ENCODE data around the gene EEFSEC.

EEFSEC gene

DNA sequence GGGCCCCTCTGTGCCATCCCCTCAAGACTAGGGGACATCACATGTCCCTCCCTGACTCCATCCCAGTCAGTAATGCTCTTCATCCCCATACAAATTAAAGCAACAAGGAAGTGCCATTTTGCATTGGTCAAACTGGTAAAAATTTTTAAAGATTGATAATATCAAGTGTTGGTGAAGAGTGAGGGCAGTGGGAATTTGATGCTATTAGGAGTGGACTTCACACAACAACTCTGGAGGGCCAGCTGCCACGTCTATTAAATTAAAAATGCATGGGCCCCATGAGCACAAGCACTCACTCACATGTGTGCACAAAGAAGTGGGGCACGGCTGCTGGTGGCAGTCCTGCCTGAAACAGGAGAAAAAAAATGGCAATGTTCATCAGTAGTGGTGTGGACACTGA is 265.6 kb downstream of the EEFSEC start:
- no peak for DNase-seq

DNA sequence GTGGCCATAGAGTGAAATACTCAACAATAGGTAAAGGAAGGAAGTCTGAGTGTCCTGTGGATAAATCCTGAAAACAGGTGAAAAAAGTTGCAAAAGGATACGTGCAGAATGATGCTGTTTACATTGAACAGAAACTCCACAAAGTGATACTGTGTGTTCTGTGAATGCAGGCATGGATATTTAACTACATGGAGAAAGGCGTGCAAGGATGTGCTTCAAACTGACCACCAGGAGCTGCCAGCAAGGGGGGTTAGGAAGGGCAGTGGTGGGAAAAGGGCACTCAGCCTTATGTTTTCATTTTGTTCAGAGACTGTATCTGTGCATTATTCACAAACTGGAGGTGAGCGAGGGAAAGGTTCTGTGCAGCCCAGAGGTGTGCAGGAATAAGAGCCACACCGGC is 266.0 kb downstream of the EEFSEC start:
- no peak for DNase-seq

DNA sequence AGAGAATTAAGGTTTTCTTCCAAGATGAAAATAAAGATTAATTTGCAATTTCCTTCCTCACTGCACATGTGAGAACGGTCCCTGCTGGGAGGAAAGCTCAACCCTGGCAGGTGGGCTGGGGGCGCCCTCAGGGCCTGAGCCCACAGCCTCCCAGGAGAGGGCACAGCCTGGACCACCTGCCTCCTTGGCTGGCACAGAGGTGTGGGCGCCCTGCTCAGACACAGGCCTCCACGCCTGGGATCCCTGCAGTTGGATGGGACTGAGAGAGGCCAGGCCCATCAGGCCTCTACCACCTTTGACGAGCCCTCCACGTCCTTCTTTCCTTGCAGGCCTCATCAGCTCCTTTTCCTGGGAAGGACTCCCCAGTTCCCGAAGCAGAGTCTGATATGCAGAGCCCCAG is 267.0 kb downstream of the EEFSEC start:
- no peak for DNase-seq

DNA sequence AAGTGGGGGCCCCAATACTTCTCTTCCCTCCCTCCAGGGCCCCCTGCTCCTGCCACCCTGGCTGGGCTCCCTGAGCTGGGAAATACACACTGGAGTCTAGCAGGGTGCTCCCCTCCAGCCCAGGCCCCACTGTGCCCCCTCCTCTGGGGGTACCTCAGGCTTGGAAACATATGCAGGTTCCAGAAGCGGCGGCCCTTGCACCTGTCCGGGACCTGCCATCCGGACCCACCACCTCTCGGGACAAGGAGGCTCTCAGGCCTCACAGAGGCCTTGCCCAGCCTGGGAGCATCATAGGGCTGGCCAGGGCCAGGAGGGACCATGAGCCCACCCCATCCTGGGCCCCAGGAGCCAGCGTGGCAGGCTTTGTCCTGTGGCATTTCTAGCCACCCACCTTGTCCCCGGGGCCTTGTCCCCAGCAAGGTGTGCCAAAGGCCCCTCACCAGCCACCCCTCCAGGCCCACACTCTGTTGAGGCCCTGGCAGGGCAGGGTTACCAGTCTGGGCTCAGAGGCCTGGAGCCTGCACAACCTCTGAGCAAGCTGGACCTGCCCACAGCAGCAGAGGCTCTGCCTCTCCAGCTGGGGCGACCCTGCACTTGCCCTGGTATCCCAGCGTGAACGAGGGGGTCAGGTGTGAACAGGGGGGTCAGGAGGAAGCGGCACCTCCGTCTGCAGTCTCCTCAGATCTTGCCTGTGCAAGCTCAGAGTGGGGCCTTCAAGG is 267.6 kb downstream of the EEFSEC start:
- DNase-seq = no peak

DNA sequence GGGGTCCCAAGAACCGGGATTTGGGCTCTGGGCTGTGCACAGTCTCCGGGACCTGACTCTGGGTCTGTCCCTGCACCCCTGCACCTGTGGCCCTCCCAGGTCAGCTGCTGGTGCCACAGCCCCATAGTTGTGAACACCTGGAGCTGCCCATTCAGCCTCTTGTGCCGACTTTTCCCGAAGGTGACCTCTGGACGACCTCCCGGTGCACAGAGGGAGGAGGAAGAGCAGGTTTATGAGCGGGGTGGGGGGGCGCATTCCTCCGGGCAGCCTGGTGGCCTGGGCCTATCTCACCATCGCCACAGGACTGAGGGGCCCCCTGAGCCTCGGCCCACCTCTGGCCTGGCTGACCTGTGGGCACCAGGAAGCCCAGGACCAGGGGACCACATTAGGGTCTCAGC is 268.2 kb downstream of the EEFSEC start:
- DNase-seq = no peak

DNA sequence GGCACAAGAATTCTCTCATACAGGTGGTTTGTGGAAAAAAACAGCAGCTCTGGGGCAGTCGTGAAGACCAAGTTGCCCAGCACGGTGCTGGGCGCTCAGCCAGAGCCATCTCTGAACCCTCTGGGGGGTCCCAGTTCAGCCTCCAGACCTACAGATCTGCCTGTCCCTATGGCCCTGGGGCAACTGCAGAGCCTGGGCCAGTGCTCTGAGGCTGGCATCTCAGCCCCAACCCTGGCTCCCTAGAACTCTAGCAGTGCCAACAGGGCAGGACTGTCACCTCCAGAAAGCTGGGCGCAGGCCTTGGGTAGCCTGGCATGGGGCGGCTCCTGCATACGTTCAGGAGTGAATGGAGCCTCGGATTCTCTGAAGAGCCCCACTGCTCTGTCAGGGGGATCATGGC is 268.7 kb downstream of the EEFSEC start:
- DNase-seq = no peak

DNA sequence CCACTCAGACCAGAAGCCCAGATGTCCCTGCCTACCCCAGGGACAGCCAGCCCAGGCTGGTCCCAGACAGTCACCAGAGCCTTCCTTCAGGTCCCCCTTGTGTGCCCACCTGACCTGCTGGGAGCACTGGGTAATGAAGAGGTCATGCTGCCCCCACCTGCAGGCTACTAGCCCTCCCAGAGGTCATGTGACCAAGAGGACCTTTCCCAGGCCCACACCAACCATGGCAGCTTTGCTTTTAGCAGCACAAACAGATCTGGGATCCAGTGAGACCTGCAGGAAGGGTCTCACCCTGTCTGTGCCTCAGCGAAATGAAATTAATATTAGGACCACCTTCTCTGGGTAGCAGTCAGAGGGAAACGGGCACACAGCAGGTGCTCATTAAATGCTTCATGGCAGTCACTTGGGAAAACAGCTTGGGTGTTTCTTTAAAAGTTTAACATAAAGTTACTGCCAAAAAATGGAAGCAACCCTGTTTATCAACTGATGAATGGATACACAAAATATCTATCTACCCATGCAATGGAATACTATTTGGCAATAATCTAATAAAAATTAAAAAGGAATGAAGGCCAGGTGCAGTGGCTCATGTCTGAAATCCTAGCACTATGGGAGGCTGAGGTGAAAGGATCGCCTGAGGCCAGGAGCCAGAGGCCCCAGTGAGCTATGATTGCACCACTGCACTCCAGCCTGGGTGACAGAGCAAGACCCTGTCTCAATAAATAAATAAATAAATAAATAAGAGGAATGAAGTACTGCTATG is 269.7 kb downstream of the EEFSEC start:
- no peak for DNase-seq

DNA sequence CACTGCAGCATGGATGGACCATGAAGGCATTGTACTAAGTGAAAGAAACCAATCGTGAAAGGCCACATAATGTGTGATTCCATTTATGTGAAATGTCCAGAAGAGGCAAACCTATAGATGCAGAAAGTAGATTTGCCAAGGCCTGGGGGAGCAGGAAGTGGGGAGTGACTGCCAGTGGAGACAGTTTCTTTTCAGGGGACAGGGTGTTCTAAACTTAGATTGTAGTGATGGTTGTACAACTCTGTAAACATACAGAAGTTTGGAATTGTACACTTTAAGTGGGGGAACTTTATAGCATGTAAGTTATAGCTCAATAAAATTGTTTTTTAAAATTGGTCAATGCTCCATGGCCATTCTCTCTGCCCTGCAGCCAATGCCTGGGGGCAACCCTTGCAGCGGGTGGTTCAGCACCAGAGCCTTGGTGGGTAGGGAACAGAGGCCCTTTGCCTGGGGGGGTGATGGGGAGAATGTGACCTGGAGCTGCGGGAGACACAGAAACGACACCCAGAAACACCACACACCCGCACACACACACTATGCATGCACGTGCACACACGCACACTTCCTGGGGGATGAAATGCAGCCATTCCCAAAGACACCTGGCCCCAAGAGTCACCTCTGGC is 270.4 kb downstream of the EEFSEC start:
- peak; percentile 26 for DNase-seq

DNA sequence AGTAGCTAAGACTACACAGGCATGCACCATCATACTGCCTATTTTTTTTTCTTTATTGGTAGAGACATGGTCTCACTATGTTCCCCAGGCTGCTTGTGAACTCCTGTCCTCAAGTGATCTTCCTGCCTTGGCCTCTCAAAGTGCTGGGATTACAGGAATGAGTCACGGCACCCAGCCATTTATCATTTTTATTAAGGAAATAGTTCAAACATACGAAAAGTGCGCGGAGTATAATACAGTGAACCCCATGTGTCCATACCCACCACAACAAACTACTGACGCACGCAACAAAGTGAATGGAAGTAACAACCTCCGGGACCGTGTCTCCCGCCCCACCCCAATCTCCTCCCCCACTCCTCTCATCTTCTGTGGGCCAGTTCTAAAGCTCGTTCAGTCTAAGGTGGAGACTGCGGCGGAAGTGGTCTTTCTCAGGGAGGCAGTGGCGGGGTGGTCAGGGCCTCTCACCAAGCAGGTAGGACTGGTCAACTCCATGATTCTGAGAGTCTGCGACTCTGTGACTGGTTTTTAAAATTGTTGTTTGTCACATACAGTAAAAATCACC is 271.3 kb downstream of the EEFSEC start:
- no peak for DNase-seq

DNA sequence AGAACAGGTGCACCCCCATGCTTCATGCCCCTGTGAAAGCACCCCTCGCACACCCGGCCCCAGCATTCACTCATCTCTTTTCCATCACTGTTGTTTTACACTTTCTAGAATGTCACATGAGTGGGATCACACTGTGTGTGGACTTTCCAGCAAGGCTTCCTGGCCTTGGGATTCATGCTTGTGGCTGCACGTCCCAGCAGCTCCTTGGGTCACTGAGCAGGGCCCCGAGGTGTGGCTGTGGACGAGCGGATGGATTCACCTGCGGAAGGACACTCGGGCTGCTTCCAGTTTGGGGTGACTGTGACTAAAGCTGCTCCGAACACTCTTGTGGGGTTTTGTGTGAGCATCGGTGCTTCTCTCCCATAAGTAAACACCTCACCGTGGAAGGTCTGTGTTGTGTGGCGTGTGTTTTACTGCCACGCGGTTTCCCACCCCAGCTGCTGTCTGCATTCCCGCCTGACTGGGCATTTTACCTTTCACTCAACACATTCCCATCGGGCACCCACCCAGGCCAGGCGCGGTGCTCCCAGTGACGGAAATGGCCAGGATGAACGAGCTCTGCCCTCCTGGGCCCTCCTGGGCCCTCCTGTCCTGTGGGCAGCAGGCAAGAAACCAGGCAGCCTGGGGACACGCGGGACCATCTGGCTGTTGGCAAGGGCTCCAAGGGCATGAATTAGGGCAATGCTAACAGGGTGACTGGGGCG is 272.0 kb downstream of the EEFSEC start:
- DNase-seq = no peak

DNA sequence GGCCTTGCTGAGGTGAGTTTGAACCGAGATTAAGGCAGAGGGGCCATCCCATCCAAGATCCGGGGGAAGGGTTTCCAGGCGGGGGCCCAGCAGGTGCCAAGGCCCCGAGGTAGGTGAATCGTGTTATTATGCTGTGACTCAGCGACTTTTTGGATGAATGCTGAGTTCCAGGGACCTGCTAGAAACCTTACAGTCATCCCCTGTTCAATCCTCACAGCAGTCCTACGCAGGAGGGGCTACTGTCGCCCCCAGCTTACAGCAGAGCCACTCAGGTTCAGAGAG is 272.5 kb downstream of the EEFSEC start:
- no peak for DNase-seq

DNA sequence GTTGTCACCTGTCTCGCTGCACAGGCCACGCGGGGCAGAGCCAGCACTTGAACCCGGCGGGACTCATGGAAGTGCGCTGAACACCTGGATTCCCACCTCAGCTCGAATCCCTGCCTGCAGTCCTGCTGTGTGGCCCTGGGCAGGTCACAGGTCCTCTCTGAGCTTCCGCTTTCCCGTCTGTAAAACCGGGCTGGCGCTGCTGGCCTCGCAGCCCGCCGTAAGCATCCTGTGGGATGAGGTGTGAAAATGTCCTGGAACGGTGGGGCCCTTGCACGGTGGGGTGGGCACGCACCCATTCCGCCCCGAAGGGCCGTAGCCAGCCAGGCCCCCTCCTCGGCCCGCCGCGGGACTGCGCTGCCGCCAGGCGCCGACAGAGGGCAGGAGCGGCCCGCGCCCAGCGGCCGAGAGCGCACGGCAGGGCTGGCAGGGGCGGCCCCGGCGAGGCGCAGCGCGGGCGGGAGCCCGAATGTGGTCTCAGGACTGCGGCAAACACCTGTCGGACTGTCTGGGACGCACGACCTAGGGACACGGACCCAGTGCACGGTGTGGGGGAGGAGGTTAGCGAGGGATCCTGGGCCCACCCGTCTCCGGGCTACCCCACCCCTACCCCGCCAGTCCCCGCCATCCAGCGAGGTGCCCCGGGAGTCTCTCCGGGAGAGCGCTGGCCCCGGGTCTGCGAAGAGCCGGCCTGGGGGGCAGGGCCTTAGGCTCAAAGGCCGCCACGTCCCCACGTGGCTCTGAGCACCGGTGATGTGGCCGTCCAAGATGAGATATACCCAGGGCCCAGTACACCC is 273.0 kb downstream of the EEFSEC start:
- peak; percentile 78 for DNase-seq

DNA sequence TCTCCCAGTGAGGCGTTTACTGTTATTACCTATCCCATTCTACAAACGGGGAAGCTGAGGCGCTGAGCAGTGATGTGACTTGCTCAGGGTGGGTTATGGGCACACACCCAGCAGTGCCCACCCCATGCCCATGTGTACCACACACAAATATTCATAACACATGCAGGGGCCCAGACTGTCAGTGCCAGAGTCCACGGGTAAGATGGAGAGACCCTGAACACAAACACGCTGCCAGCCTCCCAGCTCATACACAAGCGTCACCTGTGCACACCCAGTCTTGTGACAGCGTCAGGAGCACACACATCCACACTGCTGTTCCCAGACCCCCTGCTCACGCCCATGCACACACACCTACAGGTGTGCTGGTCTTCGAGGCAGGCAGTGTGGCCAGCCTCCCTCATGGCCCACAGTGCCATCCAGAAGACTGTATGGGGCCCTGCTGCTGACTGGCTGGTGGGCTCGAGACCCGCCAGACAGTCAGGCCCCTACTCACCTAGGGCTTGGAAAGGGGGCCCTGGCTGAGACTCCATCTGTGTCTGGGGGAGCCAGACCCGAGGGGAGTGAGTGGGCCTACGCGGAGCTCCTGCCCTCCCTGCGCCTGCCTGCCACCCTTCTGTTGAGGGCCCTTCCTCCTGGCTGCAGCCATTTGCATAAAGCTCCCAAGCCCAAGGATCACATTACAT is 274.0 kb downstream of the EEFSEC start:
- DNase-seq = no peak

DNA sequence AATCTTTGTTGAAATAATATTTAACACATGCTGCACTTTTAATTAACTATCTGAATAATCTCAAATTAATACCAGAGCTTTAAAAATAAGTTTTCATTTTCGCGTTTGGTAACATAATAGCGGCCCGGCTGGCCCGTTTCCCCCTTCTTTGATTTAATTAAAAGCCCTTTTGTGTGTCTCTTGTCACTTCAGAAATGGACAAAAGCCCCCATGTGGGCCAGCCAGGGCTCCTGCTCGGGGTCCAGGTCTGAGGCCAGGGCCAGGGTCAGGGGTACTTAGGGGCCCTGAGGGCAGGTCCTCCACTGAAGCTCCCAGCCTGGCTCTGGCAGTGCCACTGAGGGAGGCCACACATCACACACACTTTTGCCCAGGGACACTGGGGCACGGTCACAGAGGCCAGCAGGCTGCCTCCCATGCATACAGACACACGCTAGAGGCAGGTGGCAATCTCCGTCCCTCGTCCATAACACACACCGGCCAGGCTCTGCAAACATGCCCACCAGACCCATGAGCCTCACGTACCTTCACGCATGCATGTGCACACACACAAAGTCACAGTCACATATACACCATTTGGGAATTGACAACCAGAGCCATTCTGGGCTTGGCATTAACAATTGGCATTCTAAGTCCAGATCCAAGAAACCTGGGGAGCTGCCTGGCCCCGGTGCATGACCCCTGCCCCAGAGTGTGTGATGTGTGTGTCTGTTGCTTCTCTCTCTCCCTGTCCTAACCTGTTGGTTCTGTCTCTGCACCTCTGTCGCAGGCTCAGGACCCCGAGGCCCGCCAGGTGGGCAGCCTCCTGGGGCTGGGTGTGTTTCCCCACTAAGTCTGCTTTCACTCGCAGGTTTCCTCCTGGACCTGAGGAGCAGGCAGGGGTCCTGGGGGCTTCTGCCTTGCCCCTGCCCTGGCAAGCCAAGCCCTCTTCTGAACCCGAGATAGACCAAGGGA is 274.9 kb downstream of the EEFSEC start:
- DNase-seq = no peak

DNA sequence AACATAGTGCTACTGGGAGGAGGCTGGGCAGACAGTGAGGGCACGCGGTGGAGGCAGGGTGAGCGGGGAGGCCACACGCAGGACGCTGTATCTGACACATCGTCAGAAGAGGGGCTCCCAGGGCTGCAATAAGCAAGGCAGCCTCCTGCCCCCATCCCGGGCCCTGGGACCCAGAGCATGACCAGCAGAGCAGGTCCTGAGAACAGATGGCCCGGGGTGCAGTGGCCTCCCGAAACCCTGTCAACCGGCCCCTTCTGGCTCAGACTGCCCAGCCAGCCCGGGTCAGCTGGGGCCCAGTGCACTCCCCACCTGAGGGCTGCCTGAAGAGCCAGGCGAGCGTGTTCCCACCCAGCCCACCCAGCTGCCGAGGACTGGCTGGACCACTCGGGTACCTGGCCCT is 276.0 kb downstream of the EEFSEC start:
- DNase-seq = no peak

DNA sequence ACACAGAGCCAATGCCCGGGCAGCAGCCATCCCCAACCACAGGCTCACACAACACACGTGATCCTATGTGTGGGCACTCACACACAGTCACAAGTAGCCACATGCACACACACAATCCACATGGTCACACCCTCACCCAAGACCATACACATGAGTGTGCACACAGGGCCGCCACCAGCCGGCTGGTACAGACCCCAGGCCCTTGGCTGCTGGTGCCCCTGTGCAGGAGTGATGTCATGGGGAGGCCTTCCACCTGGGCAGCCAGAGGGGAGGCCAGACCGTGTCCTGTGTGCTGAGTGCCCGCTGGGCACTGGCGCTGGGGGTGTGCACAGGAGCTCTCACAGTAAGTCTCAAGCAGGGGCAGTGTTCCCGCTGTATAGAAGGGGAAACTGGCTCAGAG is 276.5 kb downstream of the EEFSEC start:
- DNase-seq = no peak

DNA sequence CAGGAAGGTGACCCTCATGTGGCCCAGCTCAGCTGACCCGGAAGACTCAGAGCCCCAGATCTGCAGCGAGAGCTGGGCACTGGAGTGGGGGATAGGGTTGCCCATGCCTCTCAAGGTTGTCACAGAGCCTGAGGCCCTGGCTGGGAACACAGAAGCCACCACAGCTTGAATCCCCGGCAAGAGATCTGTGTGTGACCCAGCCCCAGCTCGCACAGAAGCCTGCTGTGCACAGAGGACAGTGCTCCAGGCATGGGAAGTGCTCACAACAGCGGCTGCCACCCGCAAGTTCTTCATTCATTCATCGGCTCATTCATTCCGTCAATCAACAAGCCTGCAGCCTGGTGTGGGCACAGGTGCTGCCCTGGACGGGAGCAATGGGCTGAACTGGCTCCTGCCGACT is 277.0 kb downstream of the EEFSEC start:
- no peak for DNase-seq

DNA sequence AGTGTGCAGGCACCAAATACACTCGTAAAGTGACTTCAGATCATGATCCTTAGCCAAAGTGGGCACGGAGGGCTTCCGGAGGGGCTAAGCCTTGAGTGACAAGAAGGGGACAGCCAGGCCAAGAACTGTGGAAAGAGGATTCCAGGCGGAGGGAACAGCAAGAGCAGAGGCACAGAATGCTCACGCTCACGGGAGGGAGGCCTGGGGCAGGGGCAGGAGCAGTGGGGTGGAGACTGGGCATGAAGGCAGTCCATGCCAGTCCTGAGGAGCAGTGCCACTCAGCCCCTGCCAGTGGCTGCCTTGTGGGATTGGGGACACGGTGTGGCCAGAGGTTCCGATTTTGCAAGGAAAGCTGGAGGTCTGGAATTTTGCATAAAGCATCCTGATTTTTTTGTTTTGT is 277.4 kb downstream of the EEFSEC start:
- no peak for DNase-seq

DNA sequence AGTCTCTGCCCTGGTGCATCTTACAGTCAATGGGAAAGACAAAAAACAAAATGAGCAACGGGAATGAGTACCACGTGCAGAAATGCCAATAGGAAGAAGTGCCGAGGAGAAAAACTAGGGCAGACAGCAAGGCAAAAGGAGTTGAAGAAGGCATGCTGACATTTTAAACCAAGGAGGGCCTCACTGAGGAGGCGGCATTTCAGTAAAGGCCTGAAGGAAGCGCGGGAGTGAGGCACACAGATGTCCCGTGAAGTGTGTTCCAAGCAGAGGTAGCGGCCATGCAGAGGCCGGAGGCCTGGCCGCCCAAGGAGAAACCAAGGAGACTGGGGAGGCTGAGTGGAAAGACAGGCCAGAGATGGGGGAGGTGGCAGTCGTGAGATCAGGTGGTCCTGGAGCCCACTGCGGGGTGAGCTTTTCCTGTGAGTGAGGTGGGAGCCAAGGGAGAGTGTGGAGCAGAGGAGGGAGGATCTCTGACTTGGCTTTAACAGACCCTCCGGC is 278.6 kb downstream of the EEFSEC start:
- DNase-seq = no peak

DNA sequence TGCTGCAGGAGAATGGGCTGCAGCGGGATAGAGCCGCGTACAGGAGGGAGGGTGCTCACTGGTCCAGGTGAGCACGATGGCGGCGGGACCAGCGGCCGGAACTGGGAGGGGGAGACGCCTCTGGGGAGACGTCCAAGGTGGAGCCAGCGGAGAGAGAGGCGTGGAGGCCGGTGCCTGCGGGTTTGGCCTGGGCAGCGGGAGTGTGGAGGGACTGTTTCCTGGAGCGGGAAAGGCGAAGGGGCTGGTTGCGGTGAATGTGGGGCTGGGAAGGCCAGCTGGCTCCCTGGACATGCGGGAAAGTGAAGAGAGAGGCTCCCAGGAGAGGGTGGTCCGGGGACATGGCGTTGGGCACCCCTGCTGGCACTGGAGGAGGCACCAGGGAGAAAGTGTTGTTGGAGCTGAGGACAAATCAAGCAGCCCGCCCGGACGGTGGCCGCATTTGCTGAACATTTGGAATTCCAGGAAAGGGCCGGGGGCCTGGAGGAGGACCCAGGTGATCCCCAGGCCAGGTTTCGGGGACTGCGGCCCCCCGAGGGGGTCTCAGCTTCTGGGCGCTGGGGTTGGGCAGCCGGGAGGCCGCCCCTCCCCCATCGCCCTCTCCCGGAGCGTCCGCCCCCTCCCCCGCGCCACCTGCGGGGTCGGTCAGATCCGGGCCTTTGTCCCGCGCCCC is 279.2 kb downstream of the EEFSEC start:
- DNase-seq = no peak

Measured in OCI-M1 (cell line).